Gastrocnemius medialis (tissue), 4 donors: Measurements from ENCODE around the gene MYBL2. TPM values are rescaled to one million over a fixed set of nuclear protein-coding genes. Genes with fewer than 3 reads are reported as not detected.

Experiments used
- ATAC-seq, 2 donors: fragments of 150-250 bp; one replicate each; pipeline ENCODE4 v1.9.1; 2016
- DNase-seq, 2 donors: peaks; one replicate each; pipeline ENCODE4 v3.0.0-alpha.2; 2019
- H3K27ac ChIP-seq, 4 donors: fragments of 200-600 bp; sonication (generic); 1 replicate in 1 of 4; 2 replicates in 3 of 4; pipeline ENCODE4 v1.5.1; 2016 to 2018; ENCODE audit warnings: mild to moderate bottlenecking in 2 of 4, moderate library complexity in 1 of 4
- H3K27me3 ChIP-seq, 3 donors: fragments of 200-600 bp; sonication (generic) in 2 of 3; 1 replicate in 1 of 3; 2 replicates in 2 of 3; pipeline versions ENCODE4 v1.5.1 to v1.6.0; 2016 to 2019; ENCODE audit warnings: mild to moderate bottlenecking in 1 of 3, moderate library complexity in 1 of 3
- H3K36me3 ChIP-seq, 2 donors: fragments of 200-600 bp; sonication (generic) in 1 of 2; one replicate each; pipeline ENCODE4 v1.5.1; 2017 to 2018
- H3K4me1 ChIP-seq, 2 donors: fragments of 200-600 bp; sonication (generic) in 1 of 2; one replicate each; pipeline ENCODE4 v1.5.1; 2016 to 2017; ENCODE audit warnings: mild to moderate bottlenecking in 2 of 2
- H3K4me3 ChIP-seq, 4 donors: fragments of 200-600 bp; sonication (generic) in 3 of 4; 1 replicate in 1 of 4; 2 replicates in 3 of 4; pipeline ENCODE4 v1.5.1; 2016 to 2019; ENCODE audit warnings: mild to moderate bottlenecking in 2 of 4
- H3K9me3 ChIP-seq, 3 donors: fragments of 200-600 bp; sonication (generic) in 2 of 3; 1 replicate in 1 of 3; 2 replicates in 2 of 3; pipeline ENCODE4 v1.5.1; 2016 to 2019
- CTCF ChIP-seq, 5 experiments: fragments of 450-650 bp in 3 of 5; fragments of 200-600 bp in 2 of 5; sonication (generic) in 2 of 5; IDR thresholded peaks in 4 of 5; conservative IDR thresholded peaks in 1 of 5; 1 replicate in 4 of 5; 2 replicates in 1 of 5; pipeline ENCODE4 v1.5.1; 2016 to 2019; ENCODE audit warnings: antibody characterized with exemption in 5 of 5, mild to moderate bottlenecking in 3 of 5, moderate library complexity in 3 of 5
- POLR2A ChIP-seq, 2 donors: fragments of 450-650 bp; IDR thresholded peaks; one replicate each; pipeline ENCODE4 v1.6.1; 2017; ENCODE audit warnings: antibody characterized with exemption in 2 of 2, mild to moderate bottlenecking in 2 of 2, moderate library complexity in 2 of 2
- in situ Hi-C, 4 donors: fragments of 200-750 bp; cut with MboI; loops; one replicate each; pipeline versions ENCODE4 v1.15.0 to v1.8.0; 2017; ENCODE audit warnings: low sequenced_read_pairs in 4 of 4
- intact Hi-C: fragments of 100-400 bp; cut with DNase I; formaldehyde crosslinking; loops from one replicate; pipeline ENCODE4 v1.15.1; 2023; ENCODE audit warnings: low total_unique reads
- total RNA-seq, 4 donors: library from RNA; depleted of rRNA; stranded (reverse); fragments of >200 nt; gene quantifications; one replicate each; pipeline versions ENCODE4 v1.1.0 to v1.2.3, GENCODE V29; 2016

Gene MYBL2
- total RNA-seq, 4 donors from 2014 or later: 0.55 TPM; not detected in 3

DNA sequence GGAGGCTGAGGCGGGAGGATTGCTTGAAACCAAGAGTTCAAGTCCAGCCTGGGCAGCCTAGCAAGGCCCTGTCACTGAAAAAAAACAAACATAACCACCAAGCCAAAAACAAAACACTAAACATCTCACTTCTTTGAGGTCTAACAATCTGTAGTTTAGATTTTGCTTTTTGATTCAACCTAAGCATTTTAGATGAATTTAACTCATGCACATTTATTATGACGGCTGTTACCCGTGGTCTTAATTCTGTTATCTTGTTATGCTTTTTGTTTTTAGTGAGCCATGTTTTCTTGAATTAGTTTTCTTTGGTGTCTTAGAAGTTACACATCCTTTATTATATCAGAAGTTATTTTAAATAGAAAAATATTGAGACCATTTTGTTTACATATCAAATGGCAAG is 73.7 kb downstream of the MYBL2 start:
- in situ Hi-C loops (no loop called here), intact Hi-C loops (no loop called here)
- H3K9me3 ChIP-seq: no peaks in the 10 kb centered on the region
- peaks cover 0 to 9% (median 3%) of the 10 kb centered on the region in 3 donors for H3K27me3 ChIP-seq
- DNase-seq (no peak), ATAC-seq (no peak)
- H3K27ac ChIP-seq: no peak overlapping the region
- H3K36me3 ChIP-seq: no peaks in the 10 kb centered on the region
- no peak for TF ChIP-seq CTCF (IDR thresholded peaks at IDR 0.05 in 4 of 5, conservative IDR thresholded peaks at IDR 0.05 in 1 of 5)
- no peak for TF ChIP-seq POLR2A (IDR thresholded peaks at IDR 0.05)
- no peak overlapping the region for H3K4me3 ChIP-seq
- H3K4me1 ChIP-seq: no peaks in the 10 kb centered on the region

- Histone ChIP-seq H3K36me3 (no peaks in the 10 kb centered on the region), H3K9me3 (no peaks in the 10 kb centered on the region), H3K27ac (no peak overlapping the region), H3K4me1 (no peaks in the 10 kb centered on the region), H3K27me3 (peaks cover 0 to 10% (median 3%) of the 10 kb centered on the region in 3 donors), H3K4me3 (no peak overlapping the region)
- no peak for ATAC-seq
- DNase-seq: no peak
- no peak for TF ChIP-seq POLR2A (IDR thresholded peaks at IDR 0.05)
- no peak for TF ChIP-seq CTCF (IDR thresholded peaks at IDR 0.05 in 4 of 5, conservative IDR thresholded peaks at IDR 0.05 in 1 of 5)
- intact Hi-C loops: no loop called here
- in situ Hi-C loops: no loop called here
Observed at GRCh38 chr20:43744151-43744611, 77.3 kb downstream of the MYBL2 start.

DNA sequence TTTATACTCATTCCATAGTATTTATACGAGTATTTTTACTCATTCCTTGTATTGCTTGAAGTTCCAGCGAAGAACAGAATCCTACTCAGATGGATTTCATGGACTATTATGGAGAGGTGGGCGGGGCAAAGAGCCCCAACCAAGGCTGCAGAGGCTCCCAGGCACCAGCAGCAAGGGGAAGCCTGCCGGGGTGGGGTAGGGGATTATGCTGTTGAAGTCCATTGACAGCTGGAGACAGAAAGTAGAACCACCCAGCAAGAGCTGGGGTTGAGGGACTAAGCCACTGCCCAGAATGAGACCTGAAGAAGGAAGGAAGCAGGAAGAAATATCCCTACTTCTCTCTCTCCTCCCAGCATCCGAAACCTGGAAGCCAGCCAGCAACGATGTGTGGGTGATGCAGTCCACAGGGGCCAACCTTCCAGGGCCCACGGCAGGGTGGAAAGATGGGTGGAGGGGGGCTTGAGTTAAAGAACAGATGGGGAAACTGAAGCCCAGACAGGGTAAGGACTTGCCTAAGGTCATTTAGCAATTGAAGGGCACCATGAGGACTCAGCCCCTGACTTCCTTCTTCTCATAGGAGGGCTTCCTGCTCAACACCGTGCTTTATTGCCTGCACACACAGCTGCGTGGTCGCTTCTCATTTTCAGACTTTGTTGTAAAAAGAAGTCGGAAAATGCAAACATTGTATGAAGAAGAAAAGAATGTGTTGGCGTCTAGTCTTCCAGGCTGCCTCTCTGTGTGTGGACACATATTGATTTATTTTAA is 78.2 kb downstream of the MYBL2 start:
- H3K9me3 ChIP-seq: no peaks in the 10 kb centered on the region
- intact Hi-C loops: no loop called here
- no peak for ATAC-seq
- TF ChIP-seq POLR2A (IDR thresholded peaks at IDR 0.05) (no peak), CTCF (IDR thresholded peaks at IDR 0.05 in 4 of 5, conservative IDR thresholded peaks at IDR 0.05 in 1 of 5) (no peak)
- H3K36me3 ChIP-seq: no peaks in the 10 kb centered on the region
- peaks cover 0 to 10% (median 3%) of the 10 kb centered on the region in 3 donors for H3K27me3 ChIP-seq
- in situ Hi-C loops: no loop called here
- H3K27ac ChIP-seq: no peak overlapping the region
- no peak overlapping the region for H3K4me3 ChIP-seq
- no peaks in the 10 kb centered on the region for H3K4me1 ChIP-seq
- DNase-seq: no peak

DNA sequence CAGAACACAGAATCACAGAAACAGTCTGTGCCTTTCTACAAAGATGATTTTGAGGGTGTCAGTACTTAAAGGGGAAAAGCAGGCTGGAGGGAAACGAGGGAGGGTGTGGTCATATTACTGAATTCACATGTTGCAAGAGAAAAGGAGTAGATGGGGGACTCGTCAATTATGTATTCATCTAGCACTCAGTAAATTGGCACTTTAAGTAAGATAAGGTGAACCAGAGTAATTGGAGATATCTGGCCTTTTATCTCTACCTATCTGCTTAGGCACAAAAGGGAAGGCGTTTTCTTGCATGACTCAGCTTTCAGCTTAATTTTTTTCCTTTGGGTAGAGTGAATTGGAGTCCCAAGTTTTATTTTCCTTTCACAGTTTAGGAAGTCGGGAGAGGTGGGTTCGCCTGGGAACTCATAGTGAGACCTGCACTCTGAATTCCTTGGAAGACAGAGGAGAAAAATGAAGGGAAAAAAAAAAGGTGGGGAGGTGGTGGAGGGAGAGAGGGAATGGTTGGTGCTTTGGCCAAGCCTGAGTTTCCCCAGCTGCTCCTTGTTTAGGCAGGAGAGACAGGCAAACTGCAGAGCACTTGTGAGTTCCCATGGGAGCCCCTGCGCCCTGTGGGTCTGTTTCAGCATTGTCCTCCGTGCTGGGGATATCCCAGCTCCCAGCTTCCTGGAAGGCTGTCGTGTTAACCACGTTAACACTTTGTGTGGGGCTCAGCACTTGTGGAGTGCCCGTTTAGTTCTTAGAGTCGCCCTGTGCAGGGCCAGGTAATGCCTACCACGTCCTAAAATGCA is 79.6 kb downstream of the MYBL2 start:
- Histone ChIP-seq H3K9me3 (no peaks in the 10 kb centered on the region), H3K36me3 (no peaks in the 10 kb centered on the region), H3K27ac (no peak overlapping the region), H3K4me1 (no peaks in the 10 kb centered on the region), H3K27me3 (peaks cover 0 to 10% (median 3%) of the 10 kb centered on the region in 3 donors), H3K4me3 (no peak overlapping the region)
- DNase-seq: no peak
- in situ Hi-C loops: no loop called here
- TF ChIP-seq POLR2A (IDR thresholded peaks at IDR 0.05) (no peak), CTCF (IDR thresholded peaks at IDR 0.05 in 4 of 5, conservative IDR thresholded peaks at IDR 0.05 in 1 of 5) (no peak)
- ATAC-seq: no peak
- intact Hi-C loops: no loop called here
